ENCODE results near the gene ADCK1.
"Not testable (repeated sequence)": the region's sequence is repeated elsewhere in the genome, so short reads cannot be mapped to it uniquely, and the experiment has no call there.

Gene ADCK1

GRCh38 chr14:77805706-77806105, 5.8 kb downstream of the ADCK1 start:
- no peaks in the 10 kb centered on the region for H3K27me3 ChIP-seq (ENCODE audit: control insufficient read depth in 5 of 5, insufficient read depth in 4 of 5, low read length in 5 of 5)
- H3K27ac ChIP-seq (ENCODE audit: low read depth, low read length): no peak overlapping the region
- H3K36me3 ChIP-seq (ENCODE audit: control insufficient read depth in 5 of 5, insufficient read depth in 5 of 5, low read length in 5 of 5): no peaks in the 10 kb centered on the region
- no peaks in the 10 kb centered on the region for H3K9me3 ChIP-seq (ENCODE audit: control insufficient read depth in 5 of 5, low read length in 5 of 5)
- no peak overlapping the region for H3K4me3 ChIP-seq (ENCODE audit: low read depth in 1 of 5, low read length in 5 of 5)
- peaks cover 0 to 2% (median under 1%) of the 10 kb centered on the region in 5 donors for H3K4me1 ChIP-seq (ENCODE audit: control insufficient read depth in 5 of 5, insufficient read depth in 5 of 5, low read length in 5 of 5)
- H3K9ac ChIP-seq (ENCODE audit: low read length in 5 of 5): no peak overlapping the region

- H3K36me3 ChIP-seq (ENCODE audit: control insufficient read depth in 5 of 5, insufficient read depth in 5 of 5, low read length in 5 of 5): no peaks in the 10 kb centered on the region
- no peaks in the 10 kb centered on the region for H3K9me3 ChIP-seq (ENCODE audit: control insufficient read depth in 5 of 5, low read length in 5 of 5)
- H3K27ac ChIP-seq (ENCODE audit: low read depth, low read length): no peak overlapping the region
- H3K4me3 ChIP-seq (ENCODE audit: low read depth in 1 of 5, low read length in 5 of 5): no peak overlapping the region
- H3K27me3 ChIP-seq (ENCODE audit: control insufficient read depth in 5 of 5, insufficient read depth in 4 of 5, low read length in 5 of 5): no peaks in the 10 kb centered on the region
- H3K9ac ChIP-seq (ENCODE audit: low read length in 5 of 5): no peak overlapping the region
- no peaks in the 10 kb centered on the region for H3K4me1 ChIP-seq (ENCODE audit: control insufficient read depth in 5 of 5, insufficient read depth in 5 of 5, low read length in 5 of 5)
Measured at GRCh38 chr14:77808250-77808649, 8.3 kb downstream of the ADCK1 start.

- Histone ChIP-seq H3K27me3 (ENCODE audit: control insufficient read depth in 5 of 5, insufficient read depth in 4 of 5, low read length in 5 of 5) (no peaks in the 10 kb centered on the region), H3K9ac (ENCODE audit: low read length in 5 of 5) (no peak overlapping the region), H3K27ac (ENCODE audit: low read depth, low read length) (no peak overlapping the region), H3K4me3 (ENCODE audit: low read depth in 1 of 5, low read length in 5 of 5) (no peak overlapping the region), H3K36me3 (ENCODE audit: control insufficient read depth in 5 of 5, insufficient read depth in 5 of 5, low read length in 5 of 5) (no peaks in the 10 kb centered on the region), H3K9me3 (ENCODE audit: control insufficient read depth in 5 of 5, low read length in 5 of 5) (no peaks in the 10 kb centered on the region), H3K4me1 (ENCODE audit: control insufficient read depth in 5 of 5, insufficient read depth in 5 of 5, low read length in 5 of 5) (no peaks in the 10 kb centered on the region)
Measured at GRCh38 chr14:77809011-77809410, 9.1 kb downstream of the ADCK1 start.

GRCh38 chr14:77812028-77812427, 12.1 kb downstream of the ADCK1 start:
- H3K36me3 ChIP-seq (ENCODE audit: control insufficient read depth in 5 of 5, insufficient read depth in 5 of 5, low read length in 5 of 5): no peaks in the 10 kb centered on the region
- H3K9me3 ChIP-seq (ENCODE audit: control insufficient read depth in 5 of 5, low read length in 5 of 5): no peaks in the 10 kb centered on the region
- no peak overlapping the region for H3K4me3 ChIP-seq (ENCODE audit: low read depth in 1 of 5, low read length in 5 of 5)
- no peaks in the 10 kb centered on the region for H3K27me3 ChIP-seq (ENCODE audit: control insufficient read depth in 5 of 5, insufficient read depth in 4 of 5, low read length in 5 of 5)
- no peak overlapping the region for H3K9ac ChIP-seq (ENCODE audit: low read length in 5 of 5)
- H3K4me1 ChIP-seq (ENCODE audit: control insufficient read depth in 5 of 5, insufficient read depth in 5 of 5, low read length in 5 of 5): no peaks in the 10 kb centered on the region
- no peak overlapping the region for H3K27ac ChIP-seq (ENCODE audit: low read depth, low read length)

- H3K4me3 ChIP-seq (ENCODE audit: low read depth in 1 of 5, low read length in 5 of 5); H3K9ac ChIP-seq (ENCODE audit: low read length in 5 of 5); H3K36me3 ChIP-seq (ENCODE audit: control insufficient read depth in 5 of 5, insufficient read depth in 5 of 5, low read length in 5 of 5); H3K4me1 ChIP-seq (ENCODE audit: control insufficient read depth in 5 of 5, insufficient read depth in 5 of 5, low read length in 5 of 5); H3K9me3 ChIP-seq (ENCODE audit: control insufficient read depth in 5 of 5, low read length in 5 of 5); H3K27ac ChIP-seq (ENCODE audit: low read depth, low read length); H3K27me3 ChIP-seq (ENCODE audit: control insufficient read depth in 5 of 5, insufficient read depth in 4 of 5, low read length in 5 of 5): not testable (repeated sequence)
Measured at GRCh38 chr14:77812682-77813081, 12.8 kb downstream of the ADCK1 start.

- Histone ChIP-seq H3K27ac (ENCODE audit: low read depth, low read length) (no peak overlapping the region), H3K27me3 (ENCODE audit: control insufficient read depth in 5 of 5, insufficient read depth in 4 of 5, low read length in 5 of 5) (no peaks in the 10 kb centered on the region), H3K4me1 (ENCODE audit: control insufficient read depth in 5 of 5, insufficient read depth in 5 of 5, low read length in 5 of 5) (no peaks in the 10 kb centered on the region), H3K9me3 (ENCODE audit: control insufficient read depth in 5 of 5, low read length in 5 of 5) (no peaks in the 10 kb centered on the region), H3K36me3 (ENCODE audit: control insufficient read depth in 5 of 5, insufficient read depth in 5 of 5, low read length in 5 of 5) (peaks cover 13 to 49% (median 34%) of the 10 kb centered on the region in 5 donors), H3K9ac (ENCODE audit: low read length in 5 of 5) (no peak overlapping the region), H3K4me3 (ENCODE audit: low read depth in 1 of 5, low read length in 5 of 5) (no peak overlapping the region)
Measured at GRCh38 chr14:77822307-77822706, 22.4 kb downstream of the ADCK1 start.

- no peak overlapping the region for H3K27ac ChIP-seq (ENCODE audit: low read depth, low read length)
- no peaks in the 10 kb centered on the region for H3K27me3 ChIP-seq (ENCODE audit: control insufficient read depth in 5 of 5, insufficient read depth in 4 of 5, low read length in 5 of 5)
- no peaks in the 10 kb centered on the region for H3K9me3 ChIP-seq (ENCODE audit: control insufficient read depth in 5 of 5, low read length in 5 of 5)
- no peak overlapping the region for H3K4me3 ChIP-seq (ENCODE audit: low read depth in 1 of 5, low read length in 5 of 5)
- no peaks in the 10 kb centered on the region for H3K4me1 ChIP-seq (ENCODE audit: control insufficient read depth in 5 of 5, insufficient read depth in 5 of 5, low read length in 5 of 5)
- H3K9ac ChIP-seq (ENCODE audit: low read length in 5 of 5): no peak overlapping the region
- H3K36me3 ChIP-seq (ENCODE audit: control insufficient read depth in 5 of 5, insufficient read depth in 5 of 5, low read length in 5 of 5): peaks cover 13 to 49% (median 34%) of the 10 kb centered on the region in 5 donors
Measured at GRCh38 chr14:77822741-77823140, 22.8 kb downstream of the ADCK1 start.

GRCh38 chr14:77823378-77823777, 23.5 kb downstream of the ADCK1 start:
- Histone ChIP-seq H3K27ac (ENCODE audit: low read depth, low read length) (no peak overlapping the region), H3K9me3 (ENCODE audit: control insufficient read depth in 5 of 5, low read length in 5 of 5) (no peaks in the 10 kb centered on the region), H3K4me1 (ENCODE audit: control insufficient read depth in 5 of 5, insufficient read depth in 5 of 5, low read length in 5 of 5) (no peaks in the 10 kb centered on the region), H3K36me3 (ENCODE audit: control insufficient read depth in 5 of 5, insufficient read depth in 5 of 5, low read length in 5 of 5) (peaks cover 13 to 48% (median 34%) of the 10 kb centered on the region in 5 donors), H3K27me3 (ENCODE audit: control insufficient read depth in 5 of 5, insufficient read depth in 4 of 5, low read length in 5 of 5) (no peaks in the 10 kb centered on the region), H3K4me3 (ENCODE audit: low read depth in 1 of 5, low read length in 5 of 5) (no peak overlapping the region), H3K9ac (ENCODE audit: low read length in 5 of 5) (no peak overlapping the region)

GRCh38 chr14:77825895-77826519, 26.1 kb downstream of the ADCK1 start:
- no peaks in the 10 kb centered on the region for H3K4me1 ChIP-seq (ENCODE audit: control insufficient read depth in 5 of 5, insufficient read depth in 5 of 5, low read length in 5 of 5)
- H3K27ac ChIP-seq (ENCODE audit: low read depth, low read length): no peak overlapping the region
- no peaks in the 10 kb centered on the region for H3K27me3 ChIP-seq (ENCODE audit: control insufficient read depth in 5 of 5, insufficient read depth in 4 of 5, low read length in 5 of 5)
- no peaks in the 10 kb centered on the region for H3K9me3 ChIP-seq (ENCODE audit: control insufficient read depth in 5 of 5, low read length in 5 of 5)
- H3K4me3 ChIP-seq (ENCODE audit: low read depth in 1 of 5, low read length in 5 of 5): no peak overlapping the region
- no peak overlapping the region for H3K9ac ChIP-seq (ENCODE audit: low read length in 5 of 5)
- peaks cover 3 to 38% (median 31%) of the 10 kb centered on the region in 5 donors for H3K36me3 ChIP-seq (ENCODE audit: control insufficient read depth in 5 of 5, insufficient read depth in 5 of 5, low read length in 5 of 5)

GRCh38 chr14:77830692-77831091, 30.8 kb downstream of the ADCK1 start:
- Histone ChIP-seq H3K4me1 (ENCODE audit: control insufficient read depth in 5 of 5, insufficient read depth in 5 of 5, low read length in 5 of 5) (no peaks in the 10 kb centered on the region), H3K9ac (ENCODE audit: low read length in 5 of 5) (no peak overlapping the region), H3K4me3 (ENCODE audit: low read depth in 1 of 5, low read length in 5 of 5) (no peak overlapping the region), H3K27me3 (ENCODE audit: control insufficient read depth in 5 of 5, insufficient read depth in 4 of 5, low read length in 5 of 5) (no peaks in the 10 kb centered on the region), H3K9me3 (ENCODE audit: control insufficient read depth in 5 of 5, low read length in 5 of 5) (no peaks in the 10 kb centered on the region), H3K36me3 (ENCODE audit: control insufficient read depth in 5 of 5, insufficient read depth in 5 of 5, low read length in 5 of 5) (peaks cover 9 to 54% (median 28%) of the 10 kb centered on the region in 5 donors), H3K27ac (ENCODE audit: low read depth, low read length) (no peak overlapping the region)
